HG03060 (cell line): ENCODE data around the gene PRKCA.
"Not testable (repeated sequence)": the region's sequence is repeated elsewhere in the genome, so short reads cannot be mapped to it uniquely, and the experiment has no call there.

Experiments
- ATAC-seq: cut with Tn5 transposase; IDR thresholded peaks from one replicate; pipeline ENCODE4 v1.9.1; 2021; ENCODE audit warnings: low read depth, moderate number of reproducible peaks; ENCODE audit not compliant: unreplicated experiment

PRKCA gene

DNA sequence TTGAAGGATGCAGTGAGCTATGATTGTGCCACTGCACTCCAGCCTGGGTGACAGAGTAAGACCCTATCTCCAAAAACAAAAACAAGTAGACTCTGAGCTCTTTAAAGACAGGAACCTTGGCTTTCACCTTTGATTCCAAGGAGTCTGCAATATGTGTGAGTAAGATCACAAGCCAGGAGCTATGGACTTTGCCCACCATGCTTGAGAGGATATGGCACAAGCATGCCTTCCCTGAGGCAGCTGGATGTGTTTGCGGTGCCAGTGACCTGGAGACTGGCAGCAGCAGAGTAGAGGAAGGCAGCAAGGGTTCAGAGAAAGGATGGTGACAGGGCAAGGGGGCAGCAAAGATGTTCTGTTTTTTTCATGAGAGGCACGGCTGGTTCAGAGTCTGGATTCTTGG lies 14.5 kb upstream of the PRKCA start:
- no peak for ATAC-seq

DNA sequence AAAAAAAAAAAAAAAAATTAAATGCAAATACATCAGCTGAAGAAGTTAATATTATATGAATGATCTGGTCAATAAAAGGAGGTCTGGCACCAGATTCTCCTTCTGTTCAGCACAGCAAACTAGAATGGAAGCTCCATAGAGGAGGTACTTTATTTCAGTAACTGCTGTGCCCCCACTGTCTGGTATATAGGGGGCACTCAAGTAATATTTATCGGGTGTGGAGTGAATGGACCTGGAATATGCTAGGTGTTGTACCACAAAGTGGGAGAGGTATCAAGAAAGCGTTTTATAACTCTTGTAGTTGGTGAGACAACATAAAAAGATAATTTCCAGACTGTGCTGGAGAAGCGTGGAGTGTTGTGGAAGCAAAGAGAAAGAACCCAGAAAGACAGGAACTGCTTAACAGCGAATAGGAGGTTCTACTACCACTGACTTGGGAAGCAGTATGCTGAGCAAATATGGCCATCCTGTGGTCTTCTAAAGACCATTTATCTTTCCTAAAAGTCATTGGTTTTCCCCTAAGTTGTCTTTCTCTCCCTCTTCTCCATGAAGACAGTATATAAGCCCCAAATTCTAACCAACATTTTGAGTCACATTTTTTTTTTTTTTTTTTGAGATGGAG lies 12.2 kb upstream of the PRKCA start:
- ATAC-seq: no peak

DNA sequence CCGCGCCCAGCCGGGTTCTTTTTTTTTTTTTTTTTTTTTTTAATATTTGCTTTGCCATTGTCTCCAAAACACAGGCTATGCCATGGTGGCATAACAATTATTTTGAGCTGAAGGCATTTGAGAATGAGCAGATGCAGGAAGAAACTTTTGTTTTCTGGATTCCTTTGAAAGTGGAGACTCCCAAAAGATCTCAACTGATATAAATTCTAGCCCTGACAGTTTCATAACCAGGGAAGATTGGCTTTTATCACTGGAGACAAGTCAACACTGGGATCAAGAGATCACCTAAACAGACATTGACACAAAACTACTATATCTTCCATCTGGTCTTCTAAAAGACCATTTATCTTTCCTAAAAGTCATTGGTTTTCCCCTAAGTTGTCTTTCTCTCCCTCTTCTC lies 10.1 kb upstream of the PRKCA start:
- no peak for ATAC-seq

DNA sequence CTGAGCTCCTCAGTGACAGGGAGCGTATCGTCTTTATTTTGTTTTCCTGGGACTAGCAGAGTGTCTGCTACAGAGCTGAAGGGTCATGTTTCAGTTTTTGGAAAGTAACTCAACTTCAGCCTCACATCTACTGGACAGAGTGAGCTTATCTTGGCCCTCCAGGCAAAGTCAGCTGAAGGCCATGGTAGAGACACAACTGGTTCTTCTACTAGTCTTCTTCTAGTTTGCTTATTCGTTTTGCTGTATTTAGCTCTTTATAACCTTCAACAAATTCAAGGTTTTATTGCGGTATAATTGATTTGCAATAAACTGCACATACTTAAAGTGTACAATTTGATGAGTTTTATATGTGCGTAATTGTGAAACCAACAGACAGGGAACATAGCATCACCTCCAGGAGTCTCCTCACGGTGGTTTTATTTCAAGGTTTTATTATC lies 6.1 kb upstream of the PRKCA start:
- ATAC-seq: no peak

DNA sequence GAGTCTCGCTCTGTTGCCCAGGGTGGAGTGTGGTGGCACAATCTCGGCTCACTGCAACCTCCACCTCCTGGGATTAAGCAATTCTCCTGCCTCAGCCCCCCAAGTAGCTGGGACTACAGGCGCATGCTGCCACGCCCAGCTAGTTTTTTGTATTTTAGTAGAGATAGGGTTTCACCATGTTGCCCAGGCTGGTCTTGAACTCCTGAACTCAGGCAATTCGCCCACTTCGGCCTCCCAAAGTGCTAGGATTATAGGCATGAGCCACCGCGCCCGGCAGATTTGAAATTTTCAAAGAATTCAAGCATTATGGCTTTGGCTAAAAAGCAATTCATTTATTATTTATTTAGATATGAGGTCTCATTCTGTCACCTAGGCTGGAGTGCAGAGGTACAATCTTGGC lies 5.0 kb upstream of the PRKCA start:
- not testable (repeated sequence) for ATAC-seq

DNA sequence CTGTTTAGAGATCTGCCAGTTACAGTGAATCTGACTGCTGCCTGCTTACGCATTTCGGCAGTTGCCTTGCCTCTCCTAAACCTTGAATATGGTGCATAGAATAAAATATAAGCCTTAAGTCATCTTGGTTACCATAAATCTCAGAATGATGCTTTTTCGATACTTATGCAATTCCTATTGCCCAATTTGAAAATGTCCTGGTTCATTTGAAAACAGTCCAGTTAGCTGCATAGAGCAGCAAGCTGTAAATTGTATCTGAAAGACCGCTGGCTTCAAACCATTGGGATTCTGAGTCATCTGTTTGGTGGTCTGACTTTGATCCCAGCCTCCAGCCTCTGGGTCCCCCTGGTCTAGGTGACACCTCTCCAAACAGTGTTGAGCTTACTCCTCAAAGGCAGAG lies 2.7 kb upstream of the PRKCA start:
- no peak for ATAC-seq

DNA sequence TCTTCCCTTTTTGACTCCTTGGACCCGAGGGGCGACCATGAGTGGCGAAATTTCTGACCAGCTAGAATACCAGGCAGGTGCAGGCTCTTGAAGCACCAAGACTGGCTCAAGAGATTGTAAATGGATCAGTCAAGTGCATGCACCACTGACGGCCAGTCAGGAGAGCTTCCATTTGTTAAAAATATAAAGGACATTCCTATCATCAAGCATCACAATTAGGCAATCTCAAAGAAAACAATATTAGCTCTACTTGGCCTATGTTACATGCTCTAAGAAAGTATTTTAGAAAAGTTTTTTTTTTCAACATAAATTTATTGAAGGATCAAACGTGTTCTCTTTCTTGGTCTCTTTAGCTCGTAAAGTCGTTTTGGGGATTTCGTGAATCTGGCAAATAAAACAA lies 1.5 kb upstream of the PRKCA start:
- no peak for ATAC-seq

DNA sequence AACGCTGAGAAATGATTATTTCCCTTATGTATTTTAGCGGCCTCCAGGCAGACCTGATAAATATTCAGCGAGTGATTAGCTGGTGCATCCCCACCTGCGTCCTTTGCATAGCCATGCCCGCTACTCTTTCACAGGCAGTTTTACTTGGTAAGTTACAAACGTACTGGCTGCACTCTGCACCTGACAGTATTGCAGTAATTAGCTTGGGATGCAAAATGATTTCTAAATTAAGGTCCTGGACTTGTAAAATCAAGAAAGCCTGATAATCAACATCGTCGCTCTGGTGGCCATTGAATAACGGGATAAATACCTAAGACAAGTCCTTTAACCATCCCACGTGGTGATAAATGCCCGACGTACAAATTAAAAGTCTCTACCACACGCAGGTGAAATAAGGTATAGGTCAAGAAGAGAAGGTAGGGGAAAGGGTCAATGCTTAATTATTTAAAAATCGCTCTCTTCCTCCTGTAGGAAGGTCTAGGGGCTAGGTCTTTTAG lies 998 bp upstream of the PRKCA start:
- no peak for ATAC-seq

DNA sequence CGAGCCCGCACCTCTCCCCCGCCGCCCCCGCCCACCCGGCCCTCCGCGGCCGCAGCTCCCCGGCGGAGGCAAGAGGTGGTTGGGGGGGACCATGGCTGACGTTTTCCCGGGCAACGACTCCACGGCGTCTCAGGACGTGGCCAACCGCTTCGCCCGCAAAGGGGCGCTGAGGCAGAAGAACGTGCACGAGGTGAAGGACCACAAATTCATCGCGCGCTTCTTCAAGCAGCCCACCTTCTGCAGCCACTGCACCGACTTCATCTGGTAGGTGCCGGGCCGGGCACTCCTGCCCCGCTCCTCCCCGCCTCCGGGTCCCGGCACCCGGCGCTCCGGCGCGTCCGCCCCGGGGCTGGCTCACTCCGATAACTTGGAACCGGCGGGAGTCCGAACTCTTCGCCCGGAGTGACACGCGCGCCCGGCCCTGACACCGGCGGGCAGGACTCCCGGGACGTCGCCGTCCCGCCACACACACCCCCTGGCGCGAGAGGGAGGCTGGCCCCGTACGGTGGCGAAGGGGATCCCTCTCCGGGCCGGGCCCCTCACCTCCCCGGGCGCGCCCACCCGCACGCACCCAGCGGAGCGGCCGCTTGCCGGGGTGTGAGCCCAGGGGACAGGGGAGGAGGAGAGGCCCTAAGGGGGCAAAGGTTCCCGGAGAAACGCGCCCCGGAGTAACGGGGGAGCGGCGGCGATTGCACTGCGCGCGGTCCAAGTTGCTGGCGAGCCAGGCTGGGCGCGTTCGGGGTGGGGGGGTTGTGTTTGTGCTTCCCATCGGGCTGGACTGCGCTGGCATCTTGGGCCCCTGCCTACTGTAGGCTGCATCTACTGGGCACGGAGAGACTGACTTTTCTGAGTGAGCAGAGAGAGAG lies 581 bp downstream of the PRKCA start:
- ATAC-seq: no peak

DNA sequence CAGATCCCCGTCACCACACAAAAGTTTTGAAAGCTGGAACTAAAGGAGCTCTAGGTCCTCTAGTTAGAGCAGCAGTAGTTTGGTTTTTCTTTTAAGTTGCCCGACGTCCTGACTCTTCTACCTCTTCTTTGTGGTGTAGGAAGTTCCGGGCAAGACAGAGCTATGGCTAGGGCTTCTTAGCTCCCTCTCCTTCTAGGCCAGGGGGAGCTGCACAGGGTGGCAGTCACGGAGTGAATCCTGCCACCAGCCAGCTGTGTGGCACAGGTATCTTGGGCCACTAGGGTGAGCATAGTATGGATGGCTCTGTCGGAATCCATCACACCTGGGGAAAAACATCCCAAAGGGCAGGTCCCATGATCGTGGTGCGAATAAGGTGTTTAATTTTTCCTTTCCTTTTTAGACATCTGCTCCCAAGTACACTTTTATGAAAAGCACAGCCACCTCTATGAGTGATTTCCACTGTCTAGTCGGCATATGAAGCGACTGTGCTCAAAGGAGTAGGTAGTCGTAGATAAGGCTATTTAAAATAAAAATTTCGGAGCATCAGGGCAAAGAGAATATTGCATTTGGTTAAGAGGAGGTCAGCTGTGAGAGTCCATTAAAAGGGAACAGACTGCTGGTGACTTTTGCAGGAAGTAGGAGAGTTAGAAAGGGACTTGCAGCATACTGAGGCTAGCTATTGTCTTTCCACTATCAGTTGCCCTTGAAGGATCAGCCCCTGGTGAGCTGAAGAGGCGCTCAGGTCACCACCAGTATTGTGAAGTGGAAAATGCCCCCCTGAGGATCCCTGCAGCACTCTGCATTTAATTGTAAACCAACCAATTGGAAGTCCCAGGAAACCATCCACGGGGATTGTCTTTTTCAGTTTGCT lies 2.1 kb downstream of the PRKCA start:
- ATAC-seq: no peak

DNA sequence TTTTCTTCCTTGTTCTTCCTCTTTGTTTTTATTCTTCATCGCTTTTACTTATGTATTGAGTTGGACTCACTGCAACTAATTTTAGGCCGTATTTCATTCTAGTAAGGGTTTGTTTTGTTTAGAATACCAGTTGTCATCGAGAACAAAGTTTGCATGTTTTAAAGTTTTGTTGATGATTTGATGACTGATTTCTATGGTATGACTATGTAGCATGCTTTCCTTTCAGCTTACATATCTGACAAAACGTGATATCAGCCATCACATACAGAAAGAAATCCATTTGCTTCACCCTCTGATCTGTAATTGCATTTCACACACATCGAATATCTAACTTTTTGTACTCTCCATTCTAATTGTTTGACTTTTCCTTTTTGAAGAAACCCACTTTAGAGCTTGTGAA lies 4.0 kb downstream of the PRKCA start:
- ATAC-seq: no peak

DNA sequence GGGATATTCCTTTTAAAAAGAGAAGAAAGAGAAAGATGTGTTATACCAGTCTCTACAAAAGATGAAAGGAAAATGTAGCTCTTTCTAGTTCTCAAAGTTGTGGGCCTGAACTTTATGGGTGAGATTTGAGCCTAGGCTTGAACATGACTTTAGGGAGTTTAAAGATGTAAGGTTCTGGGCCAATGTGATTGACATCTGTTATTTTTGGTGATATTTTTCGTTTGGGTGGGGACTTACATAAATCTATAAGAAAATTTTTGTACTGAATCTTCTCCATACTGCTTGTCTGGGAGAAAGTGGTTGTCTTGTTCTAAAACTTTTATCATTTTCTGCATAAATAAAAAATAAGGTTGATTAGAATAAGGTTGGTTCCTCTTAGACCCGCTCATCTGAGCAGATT lies 4.8 kb downstream of the PRKCA start:
- no peak for ATAC-seq

DNA sequence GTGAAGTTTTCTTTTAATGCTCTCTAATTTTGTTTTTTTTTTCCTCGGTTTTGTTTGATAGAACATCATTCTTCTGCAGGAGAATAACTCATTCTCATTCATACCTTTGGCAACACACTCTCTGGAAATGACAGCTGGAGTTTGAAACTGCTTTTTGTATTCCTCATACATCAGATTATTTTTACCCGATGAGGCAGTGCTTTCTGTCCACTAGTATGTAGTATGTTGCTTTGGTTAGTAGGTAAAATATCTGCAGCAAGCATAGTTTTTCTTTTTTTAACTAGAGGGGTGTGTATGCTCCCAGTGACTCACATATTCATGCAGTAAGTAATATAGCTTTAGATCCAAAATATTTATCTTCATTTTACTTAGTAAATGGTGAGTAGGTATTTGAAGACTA lies 6.4 kb downstream of the PRKCA start:
- no peak for ATAC-seq

DNA sequence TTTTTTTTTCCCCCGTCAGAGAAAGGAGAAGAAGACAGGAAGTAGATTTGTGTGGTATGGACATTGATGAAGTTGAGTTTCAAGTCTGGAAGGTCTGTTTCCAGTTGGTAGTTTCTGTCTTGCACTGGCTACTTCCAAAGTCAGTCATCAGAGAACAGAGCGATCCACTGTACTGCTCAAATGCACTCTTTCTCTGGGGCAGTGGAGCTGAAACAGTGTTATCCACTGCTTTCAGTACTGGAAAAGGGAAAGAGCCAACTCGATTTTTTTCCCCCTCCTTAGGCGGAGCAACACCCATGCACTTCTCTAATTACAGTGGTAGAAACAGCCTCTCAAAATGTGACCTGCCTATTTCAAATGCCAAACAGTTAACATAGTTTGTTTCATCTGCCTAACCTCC lies 7.4 kb downstream of the PRKCA start:
- ATAC-seq: no peak

DNA sequence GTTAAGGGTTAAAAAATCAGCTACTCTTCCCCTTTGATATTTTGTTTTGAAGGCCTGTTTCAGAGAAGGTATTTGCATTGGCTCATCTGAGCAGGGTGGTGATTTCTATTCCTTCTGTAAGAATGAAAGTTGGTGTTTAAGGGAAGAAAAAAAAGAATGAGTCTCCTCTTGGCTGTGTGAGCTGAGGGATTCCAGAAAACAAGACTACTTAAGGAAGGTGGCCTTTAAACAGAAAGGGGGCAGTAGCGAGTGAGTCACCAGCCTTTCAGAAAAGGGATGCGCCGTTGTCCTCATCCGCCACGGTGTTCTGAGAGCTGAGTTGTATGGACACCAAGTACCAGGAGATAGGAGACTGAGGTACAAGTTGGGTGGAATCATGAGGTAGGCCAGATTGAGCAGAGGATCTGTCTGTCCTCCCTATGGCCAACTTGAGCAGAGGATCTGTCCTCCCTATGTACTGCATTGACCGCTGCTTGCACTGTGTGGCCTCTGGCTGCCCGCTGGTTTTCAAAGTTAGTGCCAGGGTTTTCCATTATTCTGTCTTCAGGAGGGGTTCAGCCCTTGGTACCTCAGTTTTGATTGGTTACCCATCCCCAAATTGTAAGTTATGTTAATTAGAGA lies 8.2 kb downstream of the PRKCA start:
- no peak for ATAC-seq

DNA sequence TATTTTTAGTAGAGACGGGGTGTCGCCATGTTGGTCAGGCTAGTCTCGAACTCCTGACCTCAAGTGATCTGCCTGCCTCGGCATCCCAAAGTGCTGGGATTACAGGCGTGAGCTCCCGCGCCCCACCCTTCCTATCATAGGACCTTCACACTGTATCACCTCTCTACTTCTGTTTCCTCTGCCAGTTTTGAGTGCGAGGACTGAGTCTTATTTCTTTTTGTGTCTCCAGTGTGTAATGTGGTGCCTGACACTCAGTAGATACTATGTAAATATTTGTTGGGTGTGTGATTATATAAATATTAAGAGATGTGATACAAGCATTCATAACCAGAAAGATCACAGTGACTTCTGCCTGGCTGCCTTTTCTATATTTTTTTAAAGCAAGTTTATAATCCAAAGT lies 10.5 kb downstream of the PRKCA start:
- ATAC-seq: no peak

DNA sequence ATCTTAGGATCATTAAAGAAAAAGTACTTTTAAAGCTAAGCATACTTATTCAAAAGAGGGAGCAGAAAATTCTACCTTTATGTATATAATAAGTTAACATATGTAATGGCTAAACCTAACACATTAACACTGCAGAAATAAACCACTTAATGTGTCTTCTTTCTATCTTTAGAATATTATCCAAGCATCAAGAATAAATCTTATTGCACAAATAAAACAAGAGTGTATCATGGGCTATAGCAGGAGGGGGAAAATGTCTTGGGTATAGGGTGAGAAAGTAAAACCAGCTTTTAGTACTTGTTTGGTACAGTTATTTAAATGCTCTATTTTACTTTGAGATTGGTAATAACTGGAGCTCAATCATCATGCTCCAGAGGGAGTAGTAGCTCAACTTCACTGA lies 10.9 kb downstream of the PRKCA start:
- ATAC-seq: no peak

DNA sequence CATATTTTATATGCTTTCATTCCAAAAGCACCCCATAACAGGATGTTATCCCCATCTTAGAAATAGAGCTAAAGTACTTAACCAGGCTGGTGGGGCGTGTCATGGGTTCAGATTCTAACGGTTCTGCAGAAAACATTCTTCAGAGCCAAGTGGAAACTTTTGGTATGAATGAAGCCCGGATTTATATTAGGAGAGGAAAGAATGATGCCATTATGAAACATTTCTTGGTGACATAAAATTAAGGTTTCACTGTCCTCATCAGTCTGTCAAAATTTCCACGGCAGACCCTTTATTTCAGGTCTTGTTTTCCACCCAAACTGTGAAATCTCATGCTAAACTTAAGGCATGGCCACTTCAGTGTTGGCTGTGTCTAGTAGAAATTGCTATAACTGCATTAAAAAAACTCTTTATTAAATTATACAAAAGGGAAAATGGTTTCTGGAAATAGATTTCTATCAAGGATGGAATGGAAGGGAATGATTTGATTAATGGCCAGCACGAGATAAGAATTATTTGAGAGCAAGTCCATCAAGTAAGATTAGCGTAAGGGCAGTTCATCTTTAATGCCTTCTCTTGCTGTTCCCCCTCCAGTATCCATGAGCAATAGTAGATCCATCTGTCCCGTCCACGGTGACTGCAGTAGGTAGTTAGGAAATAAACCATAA lies 11.7 kb downstream of the PRKCA start:
- no peak for ATAC-seq

DNA sequence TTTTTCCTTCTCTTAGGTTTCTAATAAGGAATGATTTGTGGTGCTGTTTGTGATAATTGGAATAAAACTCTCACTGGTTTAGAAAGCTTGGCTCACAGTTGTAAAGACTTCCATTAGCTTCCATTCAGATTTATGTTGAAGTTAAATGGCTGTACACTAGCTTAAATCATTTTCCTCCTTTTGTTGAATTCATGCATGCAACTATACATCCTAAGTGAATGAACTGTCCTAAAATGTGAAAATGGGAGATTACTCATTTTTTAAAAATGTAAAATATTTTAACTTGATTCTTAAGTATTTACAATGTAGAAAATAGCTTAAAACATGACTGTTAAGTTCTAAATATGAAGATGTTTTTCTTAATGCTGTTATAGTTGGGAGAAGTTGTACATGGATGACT lies 15.2 kb downstream of the PRKCA start:
- ATAC-seq: no peak

DNA sequence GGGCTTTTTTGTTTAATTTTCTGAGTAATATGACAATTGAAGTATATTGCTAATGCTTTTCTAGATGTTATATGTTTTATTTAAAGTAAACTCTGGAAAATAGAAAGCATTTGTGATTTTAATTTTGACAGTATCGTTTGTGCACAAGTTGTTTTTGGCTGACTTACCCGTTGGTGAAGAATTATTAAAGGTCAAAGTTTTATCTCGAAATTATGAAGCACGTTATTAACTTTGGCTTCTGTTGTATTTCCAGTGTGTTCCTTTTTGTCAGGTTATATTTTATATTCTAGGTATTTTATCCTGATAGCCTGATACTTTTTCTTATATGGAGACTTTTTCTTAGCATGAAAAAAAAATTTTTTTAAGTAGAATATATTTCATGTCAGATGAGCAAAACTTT lies 16.8 kb downstream of the PRKCA start:
- ATAC-seq: no peak
